GM21423 (cell line): ENCODE results near the gene LCMT2.

Experiments used
- ATAC-seq: cut with Tn5 transposase; IDR thresholded peaks from one replicate; pipeline ENCODE4 v1.9.1; 2021; ENCODE audit warnings: mild to moderate bottlenecking, moderate library complexity; ENCODE audit not compliant: unreplicated experiment

Gene LCMT2, protein sequence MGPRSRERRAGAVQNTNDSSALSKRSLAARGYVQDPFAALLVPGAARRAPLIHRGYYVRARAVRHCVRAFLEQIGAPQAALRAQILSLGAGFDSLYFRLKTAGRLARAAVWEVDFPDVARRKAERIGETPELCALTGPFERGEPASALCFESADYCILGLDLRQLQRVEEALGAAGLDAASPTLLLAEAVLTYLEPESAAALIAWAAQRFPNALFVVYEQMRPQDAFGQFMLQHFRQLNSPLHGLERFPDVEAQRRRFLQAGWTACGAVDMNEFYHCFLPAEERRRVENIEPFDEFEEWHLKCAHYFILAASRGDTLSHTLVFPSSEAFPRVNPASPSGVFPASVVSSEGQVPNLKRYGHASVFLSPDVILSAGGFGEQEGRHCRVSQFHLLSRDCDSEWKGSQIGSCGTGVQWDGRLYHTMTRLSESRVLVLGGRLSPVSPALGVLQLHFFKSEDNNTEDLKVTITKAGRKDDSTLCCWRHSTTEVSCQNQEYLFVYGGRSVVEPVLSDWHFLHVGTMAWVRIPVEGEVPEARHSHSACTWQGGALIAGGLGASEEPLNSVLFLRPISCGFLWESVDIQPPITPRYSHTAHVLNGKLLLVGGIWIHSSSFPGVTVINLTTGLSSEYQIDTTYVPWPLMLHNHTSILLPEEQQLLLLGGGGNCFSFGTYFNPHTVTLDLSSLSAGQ

GRCh38 chr15:43329960-43330779 is at the start of gene LCMT2:
Gene LCMT2, minus strand, starts transcription at chr15:43330573. Its CDS starts 84 bp downstream, at chr15:43330489.
- ATAC-seq, result peak; percentile 82

DNA sequence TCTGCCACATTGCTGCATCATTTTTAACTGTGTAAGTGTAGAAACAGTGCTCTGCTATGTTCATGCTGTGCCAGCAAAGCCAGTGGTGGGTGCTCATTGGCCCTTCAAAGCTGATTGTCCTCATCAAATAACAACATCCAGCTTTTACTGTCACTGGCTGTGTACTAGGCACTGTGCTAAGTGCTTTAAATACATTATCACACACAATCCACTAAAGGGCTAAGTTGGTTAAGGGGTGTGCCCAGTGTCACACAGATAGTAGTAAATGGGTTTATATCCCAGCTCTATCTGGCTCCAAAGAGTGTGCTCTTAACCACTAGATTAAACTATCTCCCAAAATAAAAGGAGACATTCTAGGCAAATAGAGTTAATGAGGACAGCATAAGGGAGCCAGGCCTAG is 48.2 kb upstream of the LCMT2 start:
- ATAC-seq, result no peak

GRCh38 chr15:43376017-43376705 is 45.8 kb upstream of the LCMT2 start:
- ATAC-seq, result no peak

GRCh38 chr15:43370975-43371974 is 40.9 kb upstream of the LCMT2 start, which contains the start of the genes TUBGCP4 and ZSCAN29:
Gene TUBGCP4, plus strand, starts transcription at chr15:43371101. Its CDS starts 254 bp downstream, at chr15:43371355.
Gene ZSCAN29, minus strand, starts transcription at chr15:43371043. Its CDS starts 1,130 bp downstream, at chr15:43369913.
- ATAC-seq, result peak; percentile 77

DNA sequence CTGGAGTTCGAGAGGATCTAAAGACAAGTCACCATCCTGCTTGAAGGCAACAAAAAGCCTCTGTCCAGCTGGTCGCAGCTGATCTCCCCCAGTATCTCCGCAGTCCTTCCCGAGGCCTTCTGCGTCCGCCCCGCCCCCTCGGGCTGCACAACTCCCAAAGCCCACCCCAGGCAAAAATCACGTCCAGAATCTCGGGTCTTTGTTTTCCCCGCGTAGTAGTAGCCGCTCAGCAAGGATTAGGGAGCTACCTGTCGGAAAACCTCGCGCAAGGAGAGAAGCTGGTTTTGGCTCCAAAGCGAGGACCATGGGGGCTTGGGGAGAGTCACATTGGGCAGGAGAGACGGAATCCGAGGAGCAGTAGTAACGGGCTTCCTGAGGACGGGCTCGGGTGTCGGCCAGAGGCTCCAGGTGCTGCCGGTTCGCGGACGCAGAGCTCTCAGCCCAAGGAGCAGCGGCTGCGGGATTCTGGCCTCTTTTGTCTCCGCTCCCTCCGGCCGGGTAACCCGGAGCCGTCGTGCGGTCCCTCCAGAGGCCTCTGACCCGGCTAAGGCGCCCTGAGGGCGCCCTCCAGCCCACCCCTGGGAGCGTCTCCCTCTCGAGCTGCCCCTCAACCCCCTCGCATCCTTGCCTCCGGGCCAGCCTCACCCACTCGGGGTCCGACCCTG is 40.1 kb upstream of the LCMT2 start:
- ATAC-seq, result peak; percentile 39

GRCh38 chr15:43361313-43361903 is 31.0 kb upstream of the LCMT2 start:
- ATAC-seq, result no peak

DNA sequence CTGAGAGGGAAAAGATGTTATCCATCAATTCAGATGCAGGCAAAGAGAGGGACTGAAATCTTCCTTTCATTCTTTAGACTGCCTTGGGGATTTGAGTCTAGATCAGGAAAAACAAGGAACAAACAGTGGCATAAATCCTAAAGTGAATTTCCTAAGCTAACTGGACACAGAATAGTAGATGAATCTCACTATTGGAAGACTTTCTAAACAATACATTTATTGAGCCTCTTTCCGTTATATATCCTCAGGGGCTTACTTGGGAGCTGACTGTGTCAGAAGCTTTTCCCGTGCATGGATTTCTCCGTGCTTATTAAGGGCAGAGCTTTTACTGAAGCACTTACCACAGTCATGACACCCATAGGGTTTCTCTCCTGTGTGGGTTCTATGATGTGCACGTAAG is 30.4 kb upstream of the LCMT2 start:
- ATAC-seq, result no peak

GRCh38 chr15:43352693-43353382 is 22.5 kb upstream of the LCMT2 start:
- ATAC-seq, result no peak

- no peak for ATAC-seq
Observed at GRCh38 chr15:43347114-43347513, 16.7 kb upstream of the LCMT2 start.

- no peak for ATAC-seq
Observed at GRCh38 chr15:43346305-43346704, 15.9 kb upstream of the LCMT2 start.

- peak; percentile 9 for ATAC-seq
Observed at GRCh38 chr15:43330780-43331087, 361 bp upstream of the LCMT2 start.

DNA sequence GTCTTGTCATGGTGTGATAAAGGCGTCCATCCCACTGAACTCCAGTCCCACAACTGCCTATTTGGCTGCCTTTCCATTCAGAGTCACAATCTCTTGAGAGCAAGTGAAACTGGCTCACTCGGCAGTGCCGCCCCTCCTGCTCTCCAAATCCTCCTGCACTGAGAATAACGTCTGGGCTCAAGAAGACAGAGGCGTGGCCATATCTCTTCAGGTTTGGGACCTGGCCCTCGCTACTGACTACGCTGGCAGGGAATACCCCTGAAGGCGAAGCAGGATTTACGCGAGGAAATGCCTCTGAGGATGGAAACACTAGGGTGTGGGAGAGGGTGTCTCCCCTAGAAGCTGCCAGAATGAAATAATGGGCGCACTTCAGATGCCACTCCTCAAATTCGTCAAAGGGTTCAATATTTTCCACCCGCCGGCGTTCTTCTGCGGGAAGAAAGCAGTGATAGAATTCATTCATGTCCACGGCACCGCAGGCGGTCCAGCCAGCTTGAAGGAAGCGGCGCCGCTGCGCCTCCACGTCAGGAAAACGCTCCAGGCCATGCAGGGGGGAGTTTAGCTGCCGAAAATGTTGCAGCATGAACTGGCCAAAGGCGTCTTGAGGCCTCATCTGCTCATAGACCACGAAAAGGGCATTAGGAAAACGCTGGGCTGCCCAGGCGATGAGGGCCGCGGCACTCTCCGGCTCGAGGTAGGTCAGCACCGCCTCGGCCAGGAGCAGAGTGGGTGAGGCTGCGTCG is 985 bp downstream of the LCMT2 start:
- ATAC-seq, result no peak

DNA sequence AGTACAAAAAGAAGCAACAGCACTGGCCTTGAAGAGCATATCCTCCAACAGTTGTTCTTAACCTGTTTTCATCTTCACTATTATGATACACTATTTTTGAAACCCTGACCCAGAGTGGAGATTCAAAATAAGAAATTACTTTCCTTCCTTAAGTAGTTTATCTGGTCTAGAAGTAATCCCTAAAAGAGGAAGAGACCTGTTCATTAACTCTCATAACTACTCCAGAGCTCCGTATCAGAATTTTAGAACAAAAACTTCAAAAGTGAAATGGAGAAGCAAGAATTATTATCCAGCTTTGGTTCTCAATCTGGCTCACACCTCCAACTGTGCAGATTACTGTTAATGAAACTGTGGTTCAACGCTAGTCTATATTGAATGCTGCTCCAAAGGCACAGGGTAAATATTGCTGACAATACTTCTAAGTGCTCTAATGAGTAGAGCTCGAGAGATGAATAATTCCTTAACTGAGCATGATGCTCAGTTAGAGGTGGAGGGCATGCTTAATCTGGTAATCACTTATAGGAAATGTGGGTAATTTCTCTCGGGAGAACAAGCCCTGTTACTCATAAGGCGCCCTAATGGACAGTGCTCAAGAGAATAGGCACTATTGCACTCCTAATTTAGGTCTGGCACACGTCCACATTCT is 5.2 kb downstream of the LCMT2 start:
- no peak for ATAC-seq

GRCh38 chr15:43318990-43319771 is 11.2 kb downstream of the LCMT2 start:
- no peak for ATAC-seq

DNA sequence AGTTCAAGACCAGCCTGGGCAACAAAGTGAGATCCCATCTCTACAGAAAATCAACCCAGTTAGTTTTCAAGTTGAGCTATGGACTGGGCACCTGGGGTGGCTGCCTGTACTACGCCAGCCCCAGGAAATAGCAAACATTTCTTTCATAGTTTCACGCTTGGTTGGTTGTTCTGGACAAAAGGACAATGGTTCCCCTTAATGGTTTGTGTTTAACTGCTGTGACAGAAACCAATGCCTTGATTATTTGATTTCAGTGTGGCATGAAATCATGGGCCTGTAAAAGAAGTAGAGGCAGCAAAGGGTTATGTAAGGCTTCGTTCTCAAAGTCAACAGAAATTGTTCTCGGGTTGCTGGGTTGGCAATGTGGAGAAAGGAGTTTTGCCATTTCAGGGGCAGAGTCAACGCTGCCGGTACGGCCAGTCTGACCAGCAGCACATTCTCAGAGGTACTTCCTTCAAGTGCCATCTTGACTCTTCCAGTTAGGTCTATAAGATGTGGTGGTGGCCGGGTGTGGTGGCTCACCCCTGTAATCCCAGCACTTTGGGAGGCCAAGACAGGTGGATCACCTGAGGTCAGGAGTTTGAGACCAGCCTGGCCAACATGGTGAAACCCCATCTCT is 12.7 kb downstream of the LCMT2 start:
- ATAC-seq, result no peak

- no peak for ATAC-seq
Observed at GRCh38 chr15:43316971-43317346, 13.4 kb downstream of the LCMT2 start.
